OCI-LY1 (cell line): ENCODE results near the gene PLCB4.

ENCODE experiments used
- CTCF ChIP-seq: fragments of 200-600 bp; sonication (generic), shearing (Covaris generic); IDR thresholded peaks from 2 replicates; pipeline ENCODE4 v1.5.1; 2017; ENCODE audit warnings: mild to moderate bottlenecking, antibody characterized with exemption, low read length, moderate library complexity, mixed read lengths
- EZH2 ChIP-seq: fragments of 200-600 bp; sonication (generic), shearing (Covaris generic); IDR thresholded peaks from 2 replicates; pipeline ENCODE4 v1.8.0; 2017; ENCODE audit warnings: borderline replicate concordance, mixed run types, mild to moderate bottlenecking, antibody characterized with exemption, low read length, moderate library complexity, mixed read lengths

GRCh38 chr20:9230406-9230805 lies 161.5 kb downstream of the PLCB4 start:
- TF ChIP-seq CTCF (no peak), EZH2 (no peak)
